H1 (cell line): ENCODE results near the gene KCNAB2. TPM values are rescaled to one million over a fixed set of nuclear protein-coding genes. Genes with fewer than 3 reads are reported as not detected.

ENCODE experiments used
- CTCF ChIA-PET: fragments of 300-600 bp; sonication (Branson Sonifier 250); formaldehyde crosslinking; loops from one replicate; lab custom pipeline; 2021; ENCODE audit not compliant: partially characterized antibody; lab: Charles Lee
- POLR2A ChIA-PET: fragments of 300-600 bp; sonication (Branson Sonifier 250); formaldehyde crosslinking; loops from one replicate; lab custom pipeline; 2021; ENCODE audit warnings: inconsistent platforms; ENCODE audit not compliant: partially characterized antibody; lab: Charles Lee
- DNase-seq, 2 experiments: peaks; one replicate each; pipeline versions ENCODE4 v3.0.0 to v3.0.0-alpha.2; 2010 to 2022; ENCODE audit warnings: low spot score in 2 of 2, low read depth in 1 of 2, mixed read lengths in 1 of 2
- FAIRE-seq: peaks from 2 replicates; lab custom pipeline; 2011; peaks lifted over from hg19 to GRCh38; lab: Jason Lieb, UNC
- H2AFZ ChIP-seq: 2 replicates; pipeline ENCODE4 v1.8.1; 2012; ENCODE audit warnings: low read length, inconsistent platforms
- H2AK5ac ChIP-seq: 2 replicates; pipeline ENCODE4 v1.6.1; 2013; ENCODE audit warnings: low read depth, low read length
- H2BK120ac ChIP-seq: replicated peaks from 2 replicates; pipeline ENCODE3; 2013; ENCODE audit warnings: low read depth, low read length, inconsistent platforms
- H2BK12ac ChIP-seq: 2 replicates; pipeline ENCODE4 v1.6.1; 2013; ENCODE audit warnings: low read depth, low read length
- H2BK15ac ChIP-seq: 2 replicates; pipeline ENCODE4 v1.6.1; 2013; ENCODE audit warnings: low read length
- H2BK20ac ChIP-seq: 2 replicates; pipeline ENCODE4 v1.6.1; 2013; ENCODE audit warnings: low read length
- H2BK5ac ChIP-seq: 2 replicates; pipeline ENCODE4 v1.6.1; 2013; ENCODE audit warnings: low read depth, low read length
- H3K14ac ChIP-seq: 2 replicates; pipeline ENCODE4 v1.6.1; 2013; ENCODE audit warnings: inconsistent platforms; ENCODE audit not compliant: insufficient read length
- H3K18ac ChIP-seq: 2 replicates; pipeline ENCODE4 v1.6.1; 2013; ENCODE audit warnings: low read length; ENCODE audit errors: extremely low read depth
- H3K23ac ChIP-seq: 2 replicates; pipeline ENCODE4 v1.6.1; 2013; ENCODE audit warnings: inconsistent platforms; ENCODE audit not compliant: insufficient read length
- H3K23me2 ChIP-seq: 2 replicates; pipeline ENCODE4 v1.6.1; 2013; ENCODE audit warnings: low read depth, low read length
- H3K27ac ChIP-seq: 2 replicates; pipeline ENCODE4 v1.6.1; 2011; ENCODE audit warnings: low read depth, low read length, inconsistent platforms
- H3K27me3 ChIP-seq, 4 experiments: replicated peaks in 1 of 4; 1 replicate in 1 of 4; 2 replicates in 3 of 4; pipeline versions ENCODE4 v1.6.1 to v1.8.1; 2011 to 2013; ENCODE audit warnings: low read length in 3 of 4, mild to moderate bottlenecking in 3 of 4, inconsistent platforms in 2 of 4, mixed read lengths in 2 of 4, moderate library complexity in 1 of 4; ENCODE audit not compliant: control insufficient read depth in 3 of 4, insufficient read depth in 3 of 4; ENCODE audit errors: extremely low read depth in 1 of 4
- H3K36me3 ChIP-seq, 4 experiments: 2 replicates each; pipeline versions ENCODE4 v1.6.1 to v1.8.1; 2011 to 2013; ENCODE audit warnings: mild to moderate bottlenecking in 4 of 4, low read length in 3 of 4, moderate library complexity in 2 of 4, control low read depth in 1 of 4, inconsistent platforms in 1 of 4; ENCODE audit not compliant: insufficient read depth in 4 of 4, control insufficient read depth in 2 of 4
- H3K4ac ChIP-seq: replicated peaks from 2 replicates; pipeline ENCODE3; 2013; ENCODE audit warnings: low read length, low read depth, mixed read lengths, inconsistent platforms; ENCODE audit not compliant: insufficient read length
- H3K4me1 ChIP-seq, 4 experiments: replicated peaks in 1 of 4; 1 replicate in 1 of 4; 2 replicates in 3 of 4; pipeline versions ENCODE4 v1.6.1 to v1.8.1; 2011 to 2013; ENCODE audit warnings: low read length in 3 of 4, inconsistent platforms in 2 of 4, mixed read lengths in 1 of 4; ENCODE audit not compliant: insufficient read depth in 4 of 4, control insufficient read depth in 3 of 4
- H3K4me2 ChIP-seq, 2 experiments: 2 replicates each; pipeline versions ENCODE4 v1.6.1 to v1.8.1; 2011 to 2013; ENCODE audit warnings: low read depth in 2 of 2, low read length in 2 of 2, control low read depth in 1 of 2, inconsistent platforms in 1 of 2, mild to moderate bottlenecking in 1 of 2; ENCODE audit not compliant: insufficient read depth in 1 of 2
- H3K4me3 ChIP-seq, 4 experiments: fragments of 200-600, 300-600 bp in 1 of 4; sonication (generic), shearing (Covaris generic), sonication (Bioruptor Twin) in 1 of 4; 2 replicates each; pipeline versions ENCODE4 v1.5.1 to v1.8.1; 2011 to 2016; ENCODE audit warnings: low read length in 4 of 4, low read depth in 3 of 4, control low read depth in 2 of 4, inconsistent platforms in 2 of 4, mild to moderate bottlenecking in 2 of 4, mixed read lengths in 1 of 4, moderate library complexity in 1 of 4; ENCODE audit not compliant: insufficient read depth in 2 of 4; ENCODE audit errors: extremely low read depth in 1 of 4
- H3K56ac ChIP-seq: replicated peaks from 2 replicates; pipeline ENCODE3; 2013; ENCODE audit warnings: low read depth, mild to moderate bottlenecking, mixed read lengths, low read length, inconsistent platforms; ENCODE audit not compliant: insufficient read length
- H3K79me1 ChIP-seq: 2 replicates; pipeline ENCODE4 v1.6.1; 2013; ENCODE audit warnings: low read depth, low read length, control low read depth
- H3K79me2 ChIP-seq, 2 experiments: 2 replicates each; pipeline versions ENCODE4 v1.6.1 to v1.8.1; 2012 to 2013; ENCODE audit warnings: low read length in 2 of 2, mild to moderate bottlenecking in 2 of 2, inconsistent platforms in 1 of 2; ENCODE audit not compliant: insufficient read depth in 2 of 2, control insufficient read depth in 1 of 2
- H3K9ac ChIP-seq, 4 experiments: replicated peaks in 1 of 4; 1 replicate in 1 of 4; 2 replicates in 3 of 4; pipeline versions ENCODE4 v1.6.1 to v1.8.1; 2011 to 2013; ENCODE audit warnings: low read depth in 3 of 4, low read length in 3 of 4, control low read depth in 2 of 4, mild to moderate bottlenecking in 2 of 4, moderate library complexity in 2 of 4, inconsistent platforms in 1 of 4; ENCODE audit errors: extremely low read depth in 1 of 4
- H3K9me3 ChIP-seq, 2 experiments: 2 replicates each; pipeline versions ENCODE4 v1.6.1 to v1.8.1; 2012 to 2013; ENCODE audit warnings: mild to moderate bottlenecking in 2 of 2, moderate library complexity in 2 of 2, control low read depth in 1 of 2, inconsistent platforms in 1 of 2, low read depth in 1 of 2, low read length in 1 of 2, mixed read lengths in 1 of 2; ENCODE audit not compliant: insufficient read depth in 2 of 2
- H4K20me1 ChIP-seq, 2 experiments: replicated peaks in 1 of 2; 2 replicates each; pipeline versions ENCODE3 to v1.8.1; 2011 to 2013; ENCODE audit warnings: inconsistent platforms in 2 of 2, low read length in 2 of 2, mild to moderate bottlenecking in 1 of 2; ENCODE audit not compliant: insufficient read depth in 2 of 2, control insufficient read depth in 1 of 2
- H4K5ac ChIP-seq: 2 replicates; pipeline ENCODE4 v1.6.1; 2013; ENCODE audit warnings: low read length, low read depth, mixed read lengths, inconsistent platforms; ENCODE audit not compliant: insufficient read length
- H4K8ac ChIP-seq: 2 replicates; pipeline ENCODE4 v1.8.0; 2013; ENCODE audit warnings: mild to moderate bottlenecking, moderate library complexity, low read length, inconsistent platforms; ENCODE audit not compliant: insufficient read depth; ENCODE audit errors: extremely low read depth
- H4K91ac ChIP-seq: replicated peaks from 2 replicates; pipeline ENCODE3; 2013; ENCODE audit warnings: low read length, mixed read lengths, inconsistent platforms; ENCODE audit not compliant: insufficient read length
- HDAC2 ChIP-seq, 2 experiments: fragments of 300-600 bp in 1 of 2; sonication (generic) in 1 of 2; IDR thresholded peaks; 2 replicates each; pipeline ENCODE4 v1.6.1; 2011 to 2012; ENCODE audit warnings: low read depth in 2 of 2, low read length in 2 of 2, mild to moderate bottlenecking in 2 of 2, moderate library complexity in 2 of 2, borderline replicate concordance in 1 of 2, inconsistent platforms in 1 of 2
- JUND ChIP-seq: IDR thresholded peaks from 2 replicates; pipeline ENCODE4 v1.6.1; 2011; ENCODE audit warnings: mild to moderate bottlenecking, improper control_type of control experiment, low read length
- MAFK ChIP-seq: IDR thresholded peaks from 2 replicates; pipeline ENCODE4 v1.6.1; 2012; ENCODE audit warnings: low read depth, mild to moderate bottlenecking, improper control_type of control experiment, low read length
- RBBP5 ChIP-seq: IDR thresholded peaks from 2 replicates; pipeline ENCODE4 v1.7.1; 2012; ENCODE audit warnings: low read depth, mild to moderate bottlenecking, inconsistent platforms, low read length, moderate library complexity, borderline replicate concordance
- SAP30 ChIP-seq: fragments of 300-600 bp; sonication (generic); IDR thresholded peaks from 2 replicates; pipeline ENCODE4 v1.7.1; 2012; ENCODE audit warnings: low read length, moderate library complexity, mild to moderate bottlenecking, inconsistent platforms; ENCODE audit not compliant: insufficient read depth, insufficient replicate concordance
- SIN3A ChIP-seq, 2 experiments: IDR thresholded peaks in 1 of 2; conservative IDR thresholded peaks in 1 of 2; 2 replicates each; pipeline ENCODE4 v1.6.1; 2011 to 2012; ENCODE audit warnings: low read length in 2 of 2, improper control_type of control experiment in 1 of 2, low read depth in 1 of 2, mild to moderate bottlenecking in 1 of 2
- SIRT6 ChIP-seq: IDR thresholded peaks from one replicate; pipeline ENCODE4 v1.7.1; 2012; ENCODE audit warnings: low read length, inconsistent platforms
- WGBS, 2 experiments: shearing (Covaris generic) in 1 of 2; methylation state at CpG; one replicate each; pipeline versions ENCODE4 v1.1.6 to v1.1.7; 2013 to 2015; ENCODE audit warnings: low lambda C conversion rate in 2 of 2, mixed read lengths in 2 of 2, inconsistent platforms in 1 of 2, low coverage in 1 of 2, missing lambda C conversion rate in 1 of 2; ENCODE audit not compliant: insufficient replicate concordance in 2 of 2, insufficient coverage in 1 of 2, insufficient read length in 1 of 2; ENCODE audit errors: extremely low coverage in 1 of 2, missing lambda C conversion rate in 1 of 2; 5-methylcytosine and 5-hydroxymethylcytosine counted together
- polyA plus RNA-seq, 7 experiments: library from polyadenylated mRNA; depleted of rRNA in 3 of 7; stranded (reverse) in 5 of 7; unstranded in 2 of 7; fragments of >200 nt in 5 of 7; fragments of 200-250 nt in 2 of 7; gene quantifications; 1 replicate in 5 of 7; 2 replicates in 1 of 7; 4 replicates in 1 of 7; pipeline versions ENCODE4 v1.2.1 to v1.2.3, GENCODE V29; 2011 to 2013; ENCODE audit warnings: missing spikeins in 2 of 7, mixed read lengths in 2 of 7
- total RNA-seq: library from RNA; stranded (reverse); fragmentation: NEBNext Ultra II Directional; extraction: Animal tissue kit (Norgen Biotek cat#: 25700); gene quantifications from 2 replicates; pipeline ENCODE4 v1.2.1, GENCODE V29; 2021
- TF ChIP-seq, protein P1 (sequence below): IDR thresholded peaks from 2 replicates; pipeline ENCODE4 v1.6.1; 2011; ENCODE audit warnings: low read depth, mild to moderate bottlenecking, low read length; ENCODE audit not compliant: insufficient read depth
- TF ChIP-seq, protein P2 (sequence below): IDR thresholded peaks from 2 replicates; pipeline ENCODE4 v1.6.1; 2012; ENCODE audit warnings: low read length, inconsistent platforms

KCNAB2 gene
- total and polyA plus RNA-seq, 2 of the 8 experiments (the other 6 are each of a cell fraction or from before 2014, with no cell fraction given), result 4.5 to 7.0 TPM

GRCh38 chr1:6057170-6057845 lies 11.6 kb downstream of the KCNAB2 start:
- H2AFZ ChIP-seq, result no peak overlapping the region
- FAIRE-seq, result no peak
- H2BK12ac ChIP-seq, result no peak overlapping the region
- H2BK20ac ChIP-seq, result no peak overlapping the region
- no peaks in the 10 kb centered on the region for H4K20me1 ChIP-seq
- no peak overlapping the region for H3K27ac ChIP-seq
- peaks cover 2 to 6% (median 4%) of the 10 kb centered on the region in 4 experiments; a peak in 4 of 7 replicates for H3K4me1 ChIP-seq
- H2BK5ac ChIP-seq, result no peak overlapping the region
- H4K5ac ChIP-seq, result no peak overlapping the region
- POLR2A ChIA-PET, result no interaction called here
- no peak overlapping the region for H3K4me2 ChIP-seq
- H2AK5ac ChIP-seq, result no peak overlapping the region
- DNase-seq, result no peak
- H3K18ac ChIP-seq, result no peak overlapping the region
- no peak overlapping the region for H3K4ac ChIP-seq
- no peak overlapping the region for H3K4me3 ChIP-seq
- no peaks in the 10 kb centered on the region; a peak in 1 of 7 replicates for H3K27me3 ChIP-seq
- H3K36me3 ChIP-seq, result no peaks in the 10 kb centered on the region
- H3K79me1 ChIP-seq, result no peaks in the 10 kb centered on the region
- H3K23ac ChIP-seq, result no peak overlapping the region
- CTCF ChIA-PET, result interaction anchor here (0.8 to 4.1 kb wide), 16 partner anchors 9 to 415 kb away, joined by 3 to 20 read pairs (median 4); partner anchors contain the start of gene RNF207
- no peaks in the 10 kb centered on the region for H3K23me2 ChIP-seq
- H3K9ac ChIP-seq, result no peak overlapping the region
- no peaks in the 10 kb centered on the region for H3K79me2 ChIP-seq
- H3K14ac ChIP-seq, result no peak overlapping the region
- no peak overlapping the region for H2BK120ac ChIP-seq
- no peak overlapping the region for H4K8ac ChIP-seq
- WGBS, 2 experiments, result 86% methylated on average over 9 of the region's 9 CpGs; no CpG with 5 or more reads in 1 of the 2 experiments
- H3K9me3 ChIP-seq, result no peaks in the 10 kb centered on the region
- no peak overlapping the region; the same call in 1 of the 2 replicates for H2BK15ac ChIP-seq
- no peak overlapping the region for H3K56ac ChIP-seq
- H4K91ac ChIP-seq, result no peak overlapping the region
- no peak for TF ChIP-seq RBBP5
- no peak for TF ChIP-seq HDAC2 (IDR thresholded peaks at IDR 0.05; ENCODE audit: borderline replicate concordance in 1 of 2, low read depth in 2 of 2, low read length in 2 of 2)
- TF ChIP-seq SIN3A (conservative IDR thresholded peaks at IDR 0.05 in 1 of 2, IDR thresholded peaks at IDR 0.05 in 1 of 2; ENCODE audit: low read depth in 1 of 2, low read length in 2 of 2), result no peak
- TF ChIP-seq JUND, result no peak
- TF ChIP-seq SIRT6, result no peak
- TF ChIP-seq, protein P1, sequence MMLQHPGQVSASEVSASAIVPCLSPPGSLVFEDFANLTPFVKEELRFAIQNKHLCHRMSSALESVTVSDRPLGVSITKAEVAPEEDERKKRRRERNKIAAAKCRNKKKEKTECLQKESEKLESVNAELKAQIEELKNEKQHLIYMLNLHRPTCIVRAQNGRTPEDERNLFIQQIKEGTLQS, result no peak
- TF ChIP-seq SAP30, result no peak
- TF ChIP-seq, protein P2, sequence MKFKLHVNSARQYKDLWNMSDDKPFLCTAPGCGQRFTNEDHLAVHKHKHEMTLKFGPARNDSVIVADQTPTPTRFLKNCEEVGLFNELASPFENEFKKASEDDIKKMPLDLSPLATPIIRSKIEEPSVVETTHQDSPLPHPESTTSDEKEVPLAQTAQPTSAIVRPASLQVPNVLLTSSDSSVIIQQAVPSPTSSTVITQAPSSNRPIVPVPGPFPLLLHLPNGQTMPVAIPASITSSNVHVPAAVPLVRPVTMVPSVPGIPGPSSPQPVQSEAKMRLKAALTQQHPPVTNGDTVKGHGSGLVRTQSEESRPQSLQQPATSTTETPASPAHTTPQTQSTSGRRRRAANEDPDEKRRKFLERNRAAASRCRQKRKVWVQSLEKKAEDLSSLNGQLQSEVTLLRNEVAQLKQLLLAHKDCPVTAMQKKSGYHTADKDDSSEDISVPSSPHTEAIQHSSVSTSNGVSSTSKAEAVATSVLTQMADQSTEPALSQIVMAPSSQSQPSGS, result no peak
- no peak for TF ChIP-seq MAFK
